ELF-1 (cell line): Measurements from ENCODE around the gene PTDSS2.
"Not testable (repeated sequence)": the region's sequence is repeated elsewhere in the genome, so short reads cannot be mapped to it uniquely, and the experiment has no call there.

Experiments
- DNase-seq: peaks from one replicate; pipeline ENCODE4 v3.0.0-alpha.2; 2016; ENCODE audit warnings: low read depth, low spot score

The PTDSS2 gene

DNA sequence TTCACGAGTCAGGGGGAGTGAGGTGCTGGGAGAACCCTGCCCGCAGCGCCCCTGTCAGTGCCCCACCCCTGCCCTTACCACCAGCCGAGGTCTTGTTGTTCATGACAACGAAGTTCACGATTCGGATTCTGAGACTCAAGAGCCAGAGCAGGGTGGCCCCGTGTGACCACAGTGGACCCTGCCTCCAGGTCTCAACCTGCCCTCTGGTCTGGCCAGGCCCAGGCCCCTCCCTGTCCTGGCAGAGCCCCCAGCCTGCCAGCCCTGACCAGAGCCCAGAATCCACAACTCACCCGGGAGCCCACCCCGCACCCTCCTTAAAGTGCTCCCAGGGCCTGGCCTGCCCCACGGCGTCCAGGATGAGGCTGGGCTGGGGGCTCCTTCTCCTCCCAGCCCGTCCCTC is 18.2 kb upstream of the PTDSS2 start:
- DNase-seq: no peak

DNA sequence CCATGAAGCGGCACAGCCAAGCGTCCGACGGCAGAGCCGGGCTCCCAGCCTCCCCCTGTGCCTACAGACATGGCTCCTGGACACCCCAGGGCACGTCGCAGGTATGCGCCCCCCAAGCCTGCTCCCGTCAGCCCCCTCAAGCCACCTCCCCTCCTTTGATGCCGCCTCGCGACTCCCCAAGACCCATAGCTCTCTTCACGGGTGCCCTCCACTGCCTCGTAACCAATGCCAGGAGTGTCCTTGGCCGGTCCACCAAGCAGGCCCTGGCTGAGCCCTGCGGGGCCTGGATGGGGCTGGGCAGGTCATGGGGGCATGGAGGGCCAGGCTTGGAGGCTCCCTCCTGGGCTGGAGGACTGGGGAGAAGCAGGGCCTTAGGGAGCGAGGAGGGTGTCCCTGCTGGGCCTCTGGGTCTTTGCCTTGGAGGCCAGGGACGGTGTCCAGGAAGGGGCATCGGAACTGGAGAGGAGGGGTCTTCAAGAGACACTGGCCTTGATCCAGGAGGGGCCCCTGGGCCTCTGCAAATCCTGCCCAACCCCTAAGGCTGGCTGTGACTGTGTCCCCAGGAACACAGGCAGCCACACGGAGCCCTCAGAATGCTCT is 17.5 kb upstream of the PTDSS2 start:
- no peak for DNase-seq

DNA sequence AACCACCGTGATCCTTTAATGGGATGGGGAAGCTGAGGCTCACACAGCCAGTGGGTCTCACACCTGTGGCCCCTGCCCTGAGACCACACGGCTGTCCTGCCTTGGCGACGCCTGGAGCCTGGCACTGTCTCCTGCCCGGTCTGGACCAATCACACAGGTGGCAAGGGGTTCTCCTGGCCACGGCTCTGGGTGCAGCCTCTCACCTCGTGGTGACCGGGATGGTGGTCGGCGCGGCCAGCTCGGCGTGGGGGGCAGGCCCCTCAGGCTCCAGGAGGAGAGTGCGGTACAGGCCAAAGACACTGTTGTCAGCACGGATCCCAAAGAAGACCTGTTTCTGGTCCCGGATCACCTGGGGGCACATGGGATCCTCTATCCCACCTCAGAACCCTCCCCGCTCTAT is 17.0 kb upstream of the PTDSS2 start:
- DNase-seq: no peak

DNA sequence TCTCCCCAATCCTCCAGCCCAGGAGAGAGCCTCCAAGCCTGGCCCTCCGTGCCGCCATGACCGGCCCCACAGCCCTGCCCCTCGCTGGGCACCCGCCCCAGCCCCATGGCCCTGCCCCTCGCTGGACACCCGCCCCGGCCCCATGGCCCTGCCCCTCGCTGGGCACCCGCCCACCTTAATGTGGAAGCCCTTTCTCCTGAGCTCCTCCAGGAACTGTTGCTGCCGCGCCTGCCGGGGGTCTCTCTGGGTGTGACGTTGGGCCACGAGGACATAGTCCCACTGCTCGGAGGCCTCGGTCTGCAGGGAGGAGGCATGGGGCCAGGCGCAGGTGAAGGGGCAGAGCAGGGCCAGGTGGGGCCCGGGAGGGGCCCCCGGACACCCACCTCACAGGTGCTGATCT is 16.4 kb upstream of the PTDSS2 start:
- DNase-seq: no peak

DNA sequence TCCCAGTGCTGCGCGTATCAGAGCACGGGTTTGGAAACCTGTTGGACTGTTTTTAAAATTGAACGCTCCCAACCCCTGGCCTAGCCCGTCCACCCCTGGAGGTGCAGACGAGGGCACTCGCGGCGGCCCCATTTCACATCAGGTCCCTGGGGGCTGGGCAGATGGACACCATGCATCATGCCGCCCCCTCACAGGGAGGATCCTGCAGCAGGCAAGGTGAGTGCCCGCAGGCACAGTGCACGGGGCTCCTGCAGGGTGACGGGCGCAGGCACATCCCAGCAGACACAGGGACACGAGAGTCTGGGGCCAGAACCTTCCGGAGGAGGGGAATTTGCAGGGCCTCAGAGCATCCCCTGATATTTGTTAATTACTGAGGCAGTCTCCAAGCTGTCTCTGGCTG is 15.6 kb upstream of the PTDSS2 start:
- no peak for DNase-seq

DNA sequence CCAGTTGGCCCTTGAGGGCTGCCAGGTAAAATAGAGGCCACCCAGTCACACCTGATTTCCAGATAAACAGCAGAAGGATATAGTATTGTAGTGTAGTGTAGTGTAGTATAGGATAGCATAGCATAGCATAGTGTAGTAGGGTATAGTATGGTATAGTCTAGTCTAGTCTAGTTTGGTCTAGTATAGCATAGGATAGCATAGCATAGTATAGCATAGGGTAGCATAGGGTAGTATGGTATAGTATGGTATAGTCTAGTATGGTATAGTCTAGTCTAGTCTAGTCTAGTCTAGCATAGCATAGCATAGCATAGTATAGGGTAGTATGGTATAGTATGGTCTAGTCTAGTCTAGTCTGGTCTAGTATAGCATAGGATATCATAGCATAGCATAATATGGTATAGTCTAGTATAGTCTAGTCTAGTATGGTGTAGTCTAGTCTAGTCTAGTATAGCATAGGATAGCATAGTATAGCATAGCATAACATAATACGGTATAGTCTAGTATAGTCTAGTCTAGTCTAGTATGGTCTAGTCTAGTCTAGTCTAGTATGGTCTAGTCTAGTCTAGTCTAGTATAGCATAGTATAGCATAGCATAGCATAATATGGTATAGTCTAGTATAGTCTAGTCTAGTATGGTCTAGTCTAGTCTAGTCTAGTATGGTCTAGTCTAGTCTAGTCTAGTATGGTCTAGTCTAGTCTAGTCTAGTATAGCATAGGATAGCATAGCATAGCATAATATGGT is 14.9 kb upstream of the PTDSS2 start:
- DNase-seq: not testable (repeated sequence)

DNA sequence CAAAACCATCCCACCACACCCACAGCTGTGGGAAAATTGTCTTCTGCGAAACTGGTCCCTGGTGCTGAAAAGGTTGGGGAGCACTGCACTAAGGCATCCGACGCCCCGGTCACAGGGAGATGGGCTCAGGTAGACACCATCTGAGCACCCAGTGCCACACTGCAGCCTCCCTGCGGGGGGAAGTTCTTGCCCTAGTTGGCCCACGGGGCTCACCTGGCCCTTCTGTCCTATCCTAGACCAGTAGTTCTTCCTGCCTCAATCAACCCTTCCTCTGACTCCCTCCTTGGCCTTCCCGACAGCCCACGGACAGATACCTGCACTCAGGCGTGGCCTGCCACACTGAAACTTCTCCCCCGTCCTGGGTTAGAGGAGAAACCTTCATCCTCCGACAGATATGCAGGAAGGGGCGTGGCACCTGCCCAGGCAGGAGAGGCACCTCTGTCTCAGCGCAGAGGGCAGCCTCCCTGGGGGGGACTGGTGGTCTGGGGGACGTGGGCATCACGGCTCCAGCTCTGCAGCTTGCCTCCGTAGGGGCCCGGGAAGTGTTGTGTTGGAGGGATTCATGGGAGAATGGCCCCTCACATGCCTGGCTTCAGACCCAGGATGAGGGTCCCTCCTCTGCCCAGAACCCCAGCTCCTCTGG is 12.7 kb upstream of the PTDSS2 start:
- no peak for DNase-seq

DNA sequence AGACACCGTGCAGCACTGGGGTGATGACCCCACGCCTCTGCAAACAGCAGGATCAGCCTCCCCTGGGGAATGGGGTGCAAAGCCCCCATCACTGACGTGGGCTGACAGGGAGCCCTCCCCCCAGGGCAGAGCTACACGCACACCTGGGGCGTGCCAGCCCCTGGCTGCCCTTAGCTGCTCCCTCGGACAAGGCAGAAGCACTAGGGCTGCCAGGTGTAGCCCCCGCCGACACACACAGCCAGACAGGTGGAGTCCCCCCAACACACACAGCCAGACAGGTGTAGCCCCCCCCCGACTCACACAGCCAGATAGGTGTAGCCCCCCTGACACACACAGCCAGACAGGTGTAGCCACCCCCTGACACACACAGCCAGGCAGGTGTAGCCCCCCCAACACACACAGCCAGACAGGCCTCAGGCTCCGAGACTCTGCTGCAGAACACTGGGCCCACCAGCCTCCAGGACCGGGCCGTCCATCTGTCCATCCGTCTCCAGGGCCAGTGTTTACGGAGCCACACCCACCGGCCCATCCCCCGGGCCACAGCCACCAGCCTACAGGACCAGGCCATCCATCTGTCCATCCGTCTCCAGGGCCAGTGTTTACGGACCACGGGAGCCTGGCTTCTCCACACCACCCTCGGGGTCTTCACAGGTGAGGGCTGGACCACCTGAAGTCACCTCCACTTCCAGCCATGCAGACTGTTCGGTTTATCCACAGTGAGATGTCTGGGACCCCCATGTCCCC is 11.8 kb upstream of the PTDSS2 start:
- DNase-seq: no peak

DNA sequence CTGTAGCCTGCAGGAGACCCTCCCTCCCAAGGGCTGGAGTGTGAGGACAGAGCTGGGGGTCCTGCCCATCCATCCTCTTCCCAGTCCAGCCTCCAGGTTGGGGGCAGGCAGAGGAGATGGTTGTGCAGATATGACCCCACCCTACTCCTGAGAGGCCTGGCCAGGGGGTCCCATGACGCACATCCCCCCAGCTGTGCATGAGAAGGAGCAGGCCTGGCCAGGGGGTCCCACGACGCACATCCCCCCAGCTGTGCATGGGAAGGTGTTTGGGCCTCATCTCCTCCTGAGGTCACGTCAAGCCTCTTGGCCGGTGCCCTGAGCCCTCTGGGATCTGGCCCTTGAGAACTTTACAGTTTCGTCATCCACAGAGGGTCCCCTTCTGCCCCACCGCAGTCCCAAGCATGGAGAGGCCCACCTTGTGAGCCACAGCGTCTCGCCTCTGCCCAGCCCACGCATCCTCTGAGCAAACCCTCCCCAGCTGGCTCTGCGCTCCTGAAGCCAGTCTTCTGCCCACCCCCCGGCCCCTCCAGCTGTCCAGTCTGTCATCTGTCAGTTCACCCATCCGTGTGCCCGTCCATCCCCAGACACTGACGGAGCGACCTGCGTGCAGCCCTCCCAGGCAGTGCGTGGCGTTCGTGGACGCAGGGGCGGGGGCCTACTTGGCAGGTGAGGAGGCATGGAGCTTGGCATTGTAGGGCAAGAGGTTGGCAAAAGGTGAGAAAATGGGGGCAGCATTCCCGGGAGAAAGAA is 10.6 kb upstream of the PTDSS2 start:
- no peak for DNase-seq

DNA sequence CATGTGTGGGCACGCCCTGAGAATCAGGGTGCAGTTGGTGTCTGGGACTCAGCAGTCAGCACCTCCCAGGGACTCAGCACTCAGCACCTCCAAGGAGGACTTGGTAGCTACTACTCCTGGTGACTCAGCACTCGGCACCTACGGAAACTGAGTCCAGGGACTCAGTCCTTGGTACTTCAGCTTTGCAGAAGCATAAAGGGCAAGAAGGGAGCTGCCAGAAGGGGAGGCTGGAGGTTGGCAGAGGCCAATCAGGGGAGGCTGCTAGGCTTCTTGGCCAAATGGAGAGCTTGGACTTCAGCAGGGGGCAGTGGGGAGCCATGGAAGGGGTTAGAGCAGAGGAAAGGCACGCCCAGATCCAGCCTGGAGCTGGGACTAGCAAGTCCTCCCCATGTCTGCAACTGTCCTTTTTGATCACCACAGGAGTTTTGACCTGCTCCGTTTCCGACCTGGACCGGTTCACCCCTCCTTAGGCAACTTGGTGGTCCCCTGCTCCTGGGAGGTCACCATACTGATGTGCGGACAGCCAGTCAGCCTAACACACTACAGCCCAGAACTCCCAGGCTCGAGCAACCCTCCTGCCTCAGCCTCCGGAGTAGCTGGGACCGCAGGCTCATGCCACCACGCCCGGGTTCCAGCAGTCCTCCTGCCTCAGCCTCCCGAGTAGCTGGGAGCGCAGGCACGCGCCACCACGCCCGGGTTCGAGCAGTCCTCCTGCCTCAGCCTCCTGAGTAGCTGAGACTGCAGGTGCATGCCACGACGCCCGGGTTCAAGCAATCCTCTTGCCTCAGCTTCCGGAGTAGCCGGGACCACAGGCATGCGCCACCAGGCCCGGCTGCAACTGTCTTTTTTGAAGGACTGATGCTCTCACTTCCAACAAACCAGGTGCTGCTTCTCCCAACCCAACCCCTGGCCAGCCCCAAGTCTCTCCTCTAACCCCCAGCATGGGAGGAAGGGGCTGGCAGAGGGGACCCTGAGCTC is 9.7 kb upstream of the PTDSS2 start:
- no peak for DNase-seq

DNA sequence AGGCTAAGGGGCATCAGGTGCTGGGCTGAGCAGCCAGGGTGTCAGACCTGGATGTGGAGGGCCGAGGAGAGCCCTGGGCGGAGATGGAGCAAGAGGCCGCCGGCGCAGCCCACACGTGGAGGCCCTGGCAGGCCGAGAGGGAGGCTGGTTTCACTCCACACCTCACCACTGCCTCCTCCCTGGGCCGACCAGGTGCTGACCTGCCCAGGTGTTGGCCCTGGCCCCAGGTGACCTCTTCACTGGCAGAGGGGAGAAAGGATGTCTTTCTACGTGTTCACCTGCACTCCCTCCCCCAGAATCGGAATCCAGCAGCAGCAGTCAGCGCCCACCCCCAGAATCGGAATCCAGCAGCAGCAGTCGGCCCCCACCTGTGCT is 9.0 kb upstream of the PTDSS2 start:
- no peak for DNase-seq

DNA sequence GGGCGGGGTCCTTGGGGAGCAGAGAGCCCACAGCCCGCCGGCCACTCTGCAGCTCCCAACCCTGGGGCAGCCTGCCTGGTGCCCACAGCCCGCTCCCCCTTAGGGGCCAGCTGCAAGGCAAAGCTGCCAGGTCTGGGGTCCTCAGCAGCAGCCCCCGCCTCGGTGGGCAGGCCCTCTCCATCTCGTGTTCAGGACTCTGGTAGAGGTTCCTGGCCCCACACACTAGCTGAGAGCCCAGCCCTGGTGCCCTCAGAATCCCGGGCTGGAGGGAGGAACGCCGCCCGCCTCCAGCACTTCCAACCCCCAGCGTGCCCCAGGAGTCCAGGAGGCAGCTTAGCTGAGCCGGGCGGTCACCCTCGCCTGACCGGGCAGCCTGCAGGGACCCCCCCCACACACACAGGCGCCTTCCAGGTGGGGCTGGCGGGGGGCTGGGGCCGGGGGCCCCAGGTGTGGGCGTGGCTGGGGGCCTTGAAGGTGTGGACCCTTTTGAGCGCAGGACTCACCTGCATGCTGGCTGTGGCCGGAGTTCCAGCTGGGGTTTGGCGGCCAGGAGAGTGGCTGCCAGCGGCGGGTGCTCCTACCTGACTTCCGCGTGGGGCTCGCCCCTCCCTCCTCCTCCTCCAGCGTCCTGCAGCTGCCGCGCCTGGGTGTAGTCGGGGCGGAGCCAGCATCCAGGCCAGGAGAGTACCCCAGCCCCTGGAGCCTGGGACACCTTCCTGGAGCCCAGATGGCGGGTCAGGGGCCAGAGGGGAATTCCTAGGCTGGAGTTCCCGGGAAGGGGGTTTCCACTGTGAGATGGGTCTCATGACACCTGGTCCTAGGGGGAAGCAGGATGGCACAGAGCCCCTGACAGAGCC is 8.4 kb upstream of the PTDSS2 start, which contains the start of gene ANO9:
Gene ANO9 (minus strand): TSS at position 594 of the 857 bp plus-strand sequence. CDS start 85 bp downstream, at position 509.
- DNase-seq: peak; percentile 49

DNA sequence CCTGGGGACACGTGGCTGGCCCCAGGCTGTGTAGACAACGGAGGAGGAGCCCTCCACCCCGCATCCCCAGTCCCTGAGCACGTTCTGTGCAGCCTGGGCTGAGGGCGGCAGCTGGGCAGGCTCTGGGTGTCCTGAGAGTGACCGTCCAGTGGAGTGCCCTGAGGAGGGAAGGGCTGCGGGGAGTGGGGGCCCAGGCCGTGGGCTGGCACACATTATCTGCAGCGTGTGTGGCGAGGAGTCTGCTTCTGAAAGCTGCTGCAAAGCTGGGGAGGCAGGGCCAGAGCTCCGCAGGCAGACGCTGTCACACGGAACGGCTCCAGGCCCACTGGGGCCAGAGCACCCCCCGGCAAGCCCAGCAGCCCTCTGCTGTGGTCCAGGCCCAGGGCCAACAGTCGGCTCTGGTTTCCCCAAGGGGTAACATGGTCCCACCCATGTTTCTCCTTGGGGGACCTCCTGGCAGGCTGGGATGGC is 7.4 kb upstream of the PTDSS2 start:
- DNase-seq: no peak

DNA sequence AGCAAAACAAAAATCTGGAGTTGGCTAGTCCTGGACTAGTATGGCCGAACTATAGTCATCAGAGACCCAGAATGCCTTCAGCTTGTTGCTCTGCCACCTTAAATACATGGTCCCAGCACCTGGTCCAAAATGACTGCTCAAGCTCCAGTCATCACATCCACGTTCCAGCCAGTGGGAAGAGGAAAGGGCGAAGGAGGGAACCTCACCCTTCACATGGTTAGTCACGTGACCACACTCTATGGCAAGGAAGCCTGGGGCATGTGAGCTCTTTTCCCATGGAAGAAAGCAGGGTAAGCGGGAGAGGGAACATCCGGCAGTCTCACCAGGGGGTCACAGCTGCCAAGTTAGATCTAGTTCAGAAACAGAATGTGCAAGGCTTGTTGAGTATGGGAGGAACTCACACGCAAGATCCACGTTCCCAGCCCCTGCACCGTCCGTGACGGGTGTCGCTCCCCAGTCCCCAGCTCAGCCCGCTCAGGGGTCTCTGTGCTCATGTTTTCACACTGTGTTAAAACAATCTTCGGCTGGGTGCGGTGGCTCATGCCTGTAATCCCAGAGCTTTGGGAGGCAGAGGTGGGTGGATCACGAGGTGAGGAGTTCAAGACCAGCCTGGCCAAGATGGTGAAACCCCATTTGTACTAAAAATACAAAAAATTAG is 6.4 kb upstream of the PTDSS2 start:
- DNase-seq: peak; percentile 76

DNA sequence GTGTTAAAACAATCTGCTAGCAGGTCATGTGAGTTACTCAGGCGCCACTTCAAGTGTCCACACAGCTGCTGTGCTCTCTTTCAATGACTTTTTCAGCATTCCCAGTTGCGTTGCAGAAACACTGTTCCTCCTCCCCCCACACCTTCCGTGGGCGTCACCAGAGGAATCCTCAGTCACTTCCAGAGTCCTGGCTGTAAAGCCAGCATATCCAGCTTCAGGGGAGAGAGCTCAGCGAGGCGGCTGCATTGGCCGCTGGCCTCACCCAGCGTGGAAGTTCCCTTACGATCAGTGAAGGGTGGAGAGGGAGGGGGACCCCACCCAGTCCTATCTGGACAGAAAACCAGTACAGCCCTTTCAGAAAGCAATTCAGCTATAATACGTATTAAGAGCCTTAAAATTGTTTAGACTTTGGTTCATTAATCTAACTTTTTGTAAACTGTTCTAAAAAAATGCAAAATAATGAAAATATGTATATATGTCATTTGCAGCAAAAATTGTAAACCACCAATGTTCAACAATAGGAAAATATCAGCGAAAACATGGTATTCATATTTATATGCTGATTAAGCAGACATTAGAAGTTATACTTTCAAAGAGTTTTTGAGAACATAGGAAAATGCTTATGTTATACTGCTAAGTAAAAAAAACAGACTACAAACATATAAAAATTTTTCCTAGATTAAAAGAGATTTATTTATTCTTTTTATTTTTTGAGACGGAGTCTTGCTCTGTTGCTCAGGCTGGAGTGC is 5.5 kb upstream of the PTDSS2 start:
- DNase-seq: no peak

DNA sequence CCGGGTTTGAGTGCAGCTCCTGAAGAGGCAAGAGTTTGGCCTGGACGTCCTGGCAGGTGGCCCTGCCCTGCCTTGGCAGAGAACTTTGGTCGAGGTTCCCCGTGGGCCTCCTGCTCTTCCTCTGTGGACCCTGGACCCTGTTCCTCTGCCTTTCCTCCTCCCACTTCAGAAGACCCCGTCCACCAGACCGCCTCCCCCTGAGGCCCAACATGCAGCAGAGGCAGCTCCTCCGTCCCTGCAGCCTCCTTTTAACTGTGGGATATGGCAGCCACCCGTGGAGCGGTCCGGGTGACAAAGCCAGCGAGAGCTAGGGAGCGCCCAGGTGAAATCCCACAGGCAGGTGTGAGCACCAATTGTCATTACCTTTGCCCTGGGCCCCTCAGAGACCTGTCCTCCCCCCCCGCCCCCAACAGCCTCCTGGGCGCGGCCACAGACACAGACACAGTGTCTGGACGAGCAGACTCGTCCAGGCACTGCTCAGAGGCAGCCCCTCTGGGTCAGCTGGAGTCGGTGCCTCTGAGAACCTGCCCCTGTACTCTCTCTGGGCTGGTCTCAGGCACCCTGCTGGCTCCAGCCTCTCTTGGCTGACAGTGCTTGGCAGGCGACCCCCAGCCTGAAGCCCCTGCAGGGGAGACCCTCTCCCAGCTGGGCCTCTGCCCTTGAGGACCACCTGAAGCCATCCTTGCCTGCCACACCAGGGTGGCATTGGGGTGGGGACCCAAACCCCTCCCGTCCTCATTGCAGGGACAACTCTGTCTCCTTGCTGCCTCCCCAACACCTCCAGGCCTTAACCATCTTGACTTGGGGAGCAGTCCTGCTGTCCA is 4.1 kb upstream of the PTDSS2 start:
- DNase-seq: no peak

DNA sequence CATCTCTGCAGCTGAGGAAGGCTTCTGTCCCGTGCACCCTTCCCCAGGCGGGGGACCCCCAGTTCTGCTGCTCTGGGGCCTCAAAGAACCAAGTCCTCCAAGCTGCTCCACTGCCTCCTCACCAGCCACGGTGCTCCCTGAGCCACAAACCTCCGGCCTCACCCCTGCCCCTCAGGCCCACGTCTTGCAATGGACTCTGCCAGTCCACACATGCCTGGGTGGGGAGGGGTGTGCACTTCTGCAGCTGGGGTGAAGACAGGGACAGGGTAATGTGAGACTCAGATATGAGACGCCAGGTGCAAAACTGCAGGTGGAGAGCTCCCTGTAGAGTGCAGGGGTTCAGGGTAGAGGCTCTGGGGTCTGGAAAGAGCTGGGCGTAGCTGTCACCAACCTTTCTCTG is 3.2 kb upstream of the PTDSS2 start:
- DNase-seq: no peak
